ENCODE measurements around the gene SSNA1. TPM values are rescaled to one million over a fixed set of nuclear protein-coding genes. Genes with fewer than 3 reads are reported as not detected.

Gene SSNA1
- total and polyA plus RNA-seq, 8 donors, result 28.1 to 154 (median 122) TPM

GRCh38 chr9:137141976-137142936 is 46.2 kb upstream of the SSNA1 start:
- peaks cover 45 to 94% (median 82%) of the 10 kb centered on the region in 3 donors for H3K27me3 ChIP-seq

GRCh38 chr9:137143459-137143858 is 45.0 kb upstream of the SSNA1 start:
- 49 to 76% (median 54%) methylated on average over 4 of the region's 4 CpGs for WGBS, 5 donors
- peaks cover 6 to 11% (median 10%) of the 10 kb centered on the region in 4 donors for H3K4me1 ChIP-seq
- no peak for DNase-seq
- peaks cover 33 to 94% (median 75%) of the 10 kb centered on the region in 3 donors for H3K27me3 ChIP-seq
- H3K36me3 ChIP-seq, result no peaks in the 10 kb centered on the region
- TF ChIP-seq CTCF (IDR thresholded peaks at IDR 0.05) (no peak), POLR2AphosphoS5 (IDR thresholded peaks at IDR 0.05) (no peak), EP300 (IDR thresholded peaks at IDR 0.05) (no peak), POLR2A (IDR thresholded peaks at IDR 0.05) (no peak)
- H3K4me3 ChIP-seq, result no peak overlapping the region
- H3K9me3 ChIP-seq, result no peaks in the 10 kb centered on the region
- intact Hi-C loops (cut with DNase I; ENCODE audit: low total_unique reads), result no loop called here
- no peak overlapping the region for H3K27ac ChIP-seq

More at GRCh38 chr9:137141976-137142936, 46.2 kb upstream of the SSNA1 start:
- Histone ChIP-seq H3K4me1 (peaks cover 7 to 11% (median 10%) of the 10 kb centered on the region in 4 donors), H3K36me3 (no peaks in the 10 kb centered on the region), H3K4me3 (no peak overlapping the region), H3K9me3 (no peaks in the 10 kb centered on the region), H3K27ac (no peak overlapping the region)
- 68 to 74% (median 71%) methylated on average over 22 to 24 of the region's 24 CpGs for WGBS, 5 donors
- intact Hi-C loops (cut with DNase I; ENCODE audit: low total_unique reads), result no loop called here
- no peak for DNase-seq
- TF ChIP-seq CTCF (IDR thresholded peaks at IDR 0.05) (no peak), EP300 (IDR thresholded peaks at IDR 0.05) (no peak)

- Histone ChIP-seq H3K27me3 (peaks cover 12 to 85% (median 55%) of the 10 kb centered on the region in 3 donors), H3K36me3 (no peaks in the 10 kb centered on the region), H3K27ac (no peak overlapping the region), H3K9me3 (no peaks in the 10 kb centered on the region), H3K4me1 (no peaks in the 10 kb centered on the region), H3K4me3 (no peak overlapping the region)
- TF ChIP-seq EP300 (IDR thresholded peaks at IDR 0.05), result no peak
- no peak for TF ChIP-seq CTCF (IDR thresholded peaks at IDR 0.05)
- no peak for TF ChIP-seq POLR2AphosphoS5 (IDR thresholded peaks at IDR 0.05)
- TF ChIP-seq POLR2A (IDR thresholded peaks at IDR 0.05), result no peak
- intact Hi-C loops (cut with DNase I; ENCODE audit: low total_unique reads), result no loop called here
- WGBS, 5 donors, result 48 to 57% (median 50%) methylated on average over 39 to 48 of the region's 49 CpGs
- DNase-seq, result no peak
Observed at GRCh38 chr9:137145731-137146526, 42.5 kb upstream of the SSNA1 start.

GRCh38 chr9:137146527-137146918 is 42.0 kb upstream of the SSNA1 start:
- TF ChIP-seq POLR2A (IDR thresholded peaks at IDR 0.05), result no peak
- TF ChIP-seq CTCF (IDR thresholded peaks at IDR 0.05), result no peak
- TF ChIP-seq POLR2AphosphoS5 (IDR thresholded peaks at IDR 0.05), result no peak
- no peak for TF ChIP-seq EP300 (IDR thresholded peaks at IDR 0.05)
- Histone ChIP-seq H3K4me1 (no peaks in the 10 kb centered on the region), H3K4me3 (no peak overlapping the region), H3K36me3 (no peaks in the 10 kb centered on the region), H3K27me3 (peaks cover 6 to 79% (median 49%) of the 10 kb centered on the region in 3 donors), H3K9me3 (peaks cover 0 to 3% (median 0%) of the 10 kb centered on the region in 4 donors), H3K27ac (no peak overlapping the region)
- WGBS, 5 donors, result 55 to 64% (median 58%) methylated on average over 7 to 9 of the region's 9 CpGs
- no peak for DNase-seq
- intact Hi-C loops (cut with DNase I; ENCODE audit: low total_unique reads), result no loop called here
